GM12872 (cell line): ENCODE measurements around the gene ARHGAP44.

ENCODE experiments used
- TF ChIP-seq, protein P1 (sequence below): IDR thresholded peaks from 3 replicates; pipeline ENCODE4 v1.5.1; 2011; ENCODE audit warnings: low read depth, mild to moderate bottlenecking, low read length, moderate library complexity; ENCODE audit not compliant: insufficient read depth

ARHGAP44 gene

DNA sequence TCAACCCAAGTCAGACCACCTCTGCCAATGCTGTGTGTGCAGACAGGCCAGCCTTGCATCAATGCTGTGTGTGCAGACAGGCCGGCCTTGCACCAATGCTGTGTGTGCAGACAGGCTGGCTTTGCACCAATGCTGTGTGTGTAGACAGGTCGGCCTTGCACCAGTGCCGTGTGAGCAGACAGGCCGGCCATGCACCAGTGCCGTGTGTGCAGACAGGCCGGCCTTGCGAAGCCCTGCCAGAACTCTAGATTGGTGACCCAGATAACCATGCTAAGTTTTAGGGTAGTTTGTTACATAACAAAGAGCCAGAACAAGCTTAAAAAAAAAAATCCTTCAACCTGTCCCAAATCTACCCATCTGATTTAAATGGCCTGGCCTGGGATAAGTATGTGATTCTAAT lies 174.2 kb downstream of the ARHGAP44 start:
- TF ChIP-seq, protein P1, sequence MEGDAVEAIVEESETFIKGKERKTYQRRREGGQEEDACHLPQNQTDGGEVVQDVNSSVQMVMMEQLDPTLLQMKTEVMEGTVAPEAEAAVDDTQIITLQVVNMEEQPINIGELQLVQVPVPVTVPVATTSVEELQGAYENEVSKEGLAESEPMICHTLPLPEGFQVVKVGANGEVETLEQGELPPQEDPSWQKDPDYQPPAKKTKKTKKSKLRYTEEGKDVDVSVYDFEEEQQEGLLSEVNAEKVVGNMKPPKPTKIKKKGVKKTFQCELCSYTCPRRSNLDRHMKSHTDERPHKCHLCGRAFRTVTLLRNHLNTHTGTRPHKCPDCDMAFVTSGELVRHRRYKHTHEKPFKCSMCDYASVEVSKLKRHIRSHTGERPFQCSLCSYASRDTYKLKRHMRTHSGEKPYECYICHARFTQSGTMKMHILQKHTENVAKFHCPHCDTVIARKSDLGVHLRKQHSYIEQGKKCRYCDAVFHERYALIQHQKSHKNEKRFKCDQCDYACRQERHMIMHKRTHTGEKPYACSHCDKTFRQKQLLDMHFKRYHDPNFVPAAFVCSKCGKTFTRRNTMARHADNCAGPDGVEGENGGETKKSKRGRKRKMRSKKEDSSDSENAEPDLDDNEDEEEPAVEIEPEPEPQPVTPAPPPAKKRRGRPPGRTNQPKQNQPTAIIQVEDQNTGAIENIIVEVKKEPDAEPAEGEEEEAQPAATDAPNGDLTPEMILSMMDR = no peak

DNA sequence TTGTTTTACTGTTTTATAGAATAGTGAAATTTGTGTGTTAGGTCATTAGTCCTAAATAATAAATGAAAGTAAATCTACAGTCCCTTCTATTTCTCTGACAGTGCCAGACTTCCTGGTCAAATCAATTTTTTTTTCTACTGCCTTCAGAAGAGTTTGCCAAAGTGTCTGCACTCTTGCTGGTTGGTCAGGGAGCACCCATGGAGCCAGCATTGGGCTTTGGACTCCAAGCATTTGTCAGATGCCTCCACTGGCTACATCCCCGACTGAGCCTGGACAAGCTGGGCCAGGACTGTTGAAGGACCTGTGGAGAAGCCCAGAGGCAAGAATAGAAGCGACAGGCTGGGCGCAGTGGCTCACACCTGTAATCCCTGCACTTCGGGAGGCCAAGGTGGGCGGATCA lies 174.9 kb downstream of the ARHGAP44 start:
- TF ChIP-seq, protein P1 = no peak

GRCh38 chr17:12964840-12965239 lies 175.5 kb downstream of the ARHGAP44 start:
- TF ChIP-seq, protein P1 = no peak

DNA sequence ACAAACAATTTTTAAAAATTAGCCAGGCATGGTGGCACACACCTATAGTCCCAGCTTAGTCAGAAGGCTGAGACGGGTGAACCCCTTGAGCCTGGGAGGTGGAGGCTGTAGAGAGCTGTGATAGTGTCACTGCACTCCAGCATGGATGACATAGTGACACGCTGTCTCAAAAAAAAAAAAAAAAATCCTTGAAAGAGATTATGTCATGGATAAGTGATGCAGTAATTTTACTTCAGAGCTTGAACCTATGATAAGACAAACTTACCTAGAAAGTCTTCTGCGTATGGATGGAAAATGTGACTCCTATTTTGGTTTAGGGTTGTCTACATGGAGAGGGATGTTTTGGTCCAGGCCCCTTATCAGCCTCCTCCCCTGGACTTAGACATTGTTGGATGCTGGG lies 176.7 kb downstream of the ARHGAP44 start:
- TF ChIP-seq, protein P1 = no peak

DNA sequence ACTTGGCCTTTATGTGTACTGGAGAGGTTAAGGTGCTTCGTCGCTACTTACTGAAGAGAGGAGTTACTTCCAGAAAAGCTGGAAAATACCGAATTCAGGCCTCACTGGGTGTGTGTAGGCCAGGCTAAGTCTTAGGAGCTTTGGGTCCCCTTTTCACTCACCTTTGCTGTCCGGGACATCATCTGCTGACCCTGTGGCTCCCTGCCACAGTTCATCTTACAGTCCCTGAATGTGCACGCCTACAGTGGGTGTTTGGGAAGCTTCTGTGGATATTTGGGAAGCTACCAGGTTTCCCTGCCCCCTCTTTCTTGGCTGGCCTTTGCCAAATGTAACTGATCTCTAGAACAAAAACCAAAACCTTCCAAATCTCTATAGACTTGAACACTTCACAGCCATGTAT lies 177.1 kb downstream of the ARHGAP44 start:
- TF ChIP-seq, protein P1 = no peak

- TF ChIP-seq, protein P1 = no peak
Observed at GRCh38 chr17:12967962-12968361, 178.7 kb downstream of the ARHGAP44 start.

DNA sequence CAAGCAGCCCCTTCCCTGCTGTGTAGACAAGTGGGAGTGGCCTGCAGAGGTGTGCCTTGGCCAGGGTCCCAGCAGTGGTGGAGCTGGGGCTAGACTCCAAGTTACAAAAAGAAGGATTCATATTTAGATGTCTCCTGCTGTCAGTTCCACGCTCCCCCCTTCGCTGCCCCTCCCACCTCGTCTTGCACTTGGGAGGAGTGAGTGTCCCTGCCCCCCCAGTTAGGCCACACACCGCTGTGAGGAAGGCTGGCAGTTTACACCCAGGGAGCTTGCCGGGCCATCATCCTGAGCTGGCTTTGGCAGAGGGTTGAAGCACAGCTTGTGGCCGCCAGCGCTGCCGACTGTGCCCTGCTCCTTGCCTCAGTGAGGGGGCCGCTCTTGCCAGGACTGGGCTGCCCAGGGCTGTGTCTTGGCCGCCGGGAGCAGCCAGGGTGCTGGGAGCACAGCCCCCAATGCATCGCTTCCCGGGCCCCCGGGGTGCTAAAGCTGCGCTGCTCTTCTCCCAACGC lies 184.3 kb downstream of the ARHGAP44 start:
- TF ChIP-seq, protein P1 = no peak
